ENCODE measurements around the gene ASIC5. TPM values are rescaled to one million over a fixed set of nuclear protein-coding genes. Genes with fewer than 3 reads are reported as not detected.

Gene ASIC5
- total RNA-seq, 6 experiments from 2014 or later, result not detected

GRCh38 chr4:155854582-155855226 lies 11.4 kb downstream of the ASIC5 start:
- TF ChIP-seq, protein P1, sequence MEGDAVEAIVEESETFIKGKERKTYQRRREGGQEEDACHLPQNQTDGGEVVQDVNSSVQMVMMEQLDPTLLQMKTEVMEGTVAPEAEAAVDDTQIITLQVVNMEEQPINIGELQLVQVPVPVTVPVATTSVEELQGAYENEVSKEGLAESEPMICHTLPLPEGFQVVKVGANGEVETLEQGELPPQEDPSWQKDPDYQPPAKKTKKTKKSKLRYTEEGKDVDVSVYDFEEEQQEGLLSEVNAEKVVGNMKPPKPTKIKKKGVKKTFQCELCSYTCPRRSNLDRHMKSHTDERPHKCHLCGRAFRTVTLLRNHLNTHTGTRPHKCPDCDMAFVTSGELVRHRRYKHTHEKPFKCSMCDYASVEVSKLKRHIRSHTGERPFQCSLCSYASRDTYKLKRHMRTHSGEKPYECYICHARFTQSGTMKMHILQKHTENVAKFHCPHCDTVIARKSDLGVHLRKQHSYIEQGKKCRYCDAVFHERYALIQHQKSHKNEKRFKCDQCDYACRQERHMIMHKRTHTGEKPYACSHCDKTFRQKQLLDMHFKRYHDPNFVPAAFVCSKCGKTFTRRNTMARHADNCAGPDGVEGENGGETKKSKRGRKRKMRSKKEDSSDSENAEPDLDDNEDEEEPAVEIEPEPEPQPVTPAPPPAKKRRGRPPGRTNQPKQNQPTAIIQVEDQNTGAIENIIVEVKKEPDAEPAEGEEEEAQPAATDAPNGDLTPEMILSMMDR (IDR thresholded peaks at IDR 0.05), result no peak
- Mint-ChIP-seq H3K27me3 (ENCODE audit: insufficient read depth) (no peaks in the 10 kb centered on the region; the same call in 1 of the 2 replicates), H3K4me3 (peak overlapping the region; percentile 51; the same call in 1 of the 2 replicates), H3K36me3 (ENCODE audit: low read depth) (no peaks in the 10 kb centered on the region), H3K4me1 (ENCODE audit: low read depth) (no peaks in the 10 kb centered on the region; the same call in 1 of the 2 replicates), H3K27ac (peak overlapping the region; percentile 47; the same call in 1 of the 2 replicates), H3K9me3 (peaks cover 12% of the 10 kb centered on the region; the same call in 1 of the 2 replicates)
- peak; percentile 49 for DNase-seq

DNA sequence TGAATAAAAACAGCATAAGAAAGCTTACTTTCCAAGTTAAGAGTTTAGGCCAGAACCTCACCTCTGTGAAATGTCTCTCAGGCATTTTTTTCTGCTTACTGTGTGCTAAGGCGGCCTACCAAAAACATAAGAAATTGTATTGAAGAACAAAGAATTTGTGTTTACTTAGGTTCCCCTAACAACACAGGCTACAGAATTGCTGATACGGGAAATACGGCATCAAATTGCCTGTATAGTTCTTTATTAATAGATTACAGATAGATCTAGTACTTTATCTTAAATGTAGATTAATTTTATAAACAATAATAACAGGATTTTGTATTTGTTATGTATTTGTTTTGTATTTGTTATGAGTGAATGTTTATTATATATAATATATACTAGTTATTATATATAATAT lies 12.9 kb downstream of the ASIC5 start:
- Mint-ChIP-seq H3K4me1 (ENCODE audit: low read depth) (no peaks in the 10 kb centered on the region; the same call in 1 of the 2 replicates), H3K27ac (no peak overlapping the region), H3K36me3 (ENCODE audit: low read depth) (no peaks in the 10 kb centered on the region), H3K9me3 (peaks cover 8% of the 10 kb centered on the region; the same call in 1 of the 2 replicates), H3K4me3 (no peak overlapping the region), H3K27me3 (ENCODE audit: insufficient read depth) (no peaks in the 10 kb centered on the region; the same call in 1 of the 2 replicates)
- no peak for DNase-seq
- TF ChIP-seq, protein P1 (IDR thresholded peaks at IDR 0.05), result no peak

- Mint-ChIP-seq H3K4me3 (no peak overlapping the region), H3K27me3 (ENCODE audit: insufficient read depth) (no peaks in the 10 kb centered on the region), H3K4me1 (ENCODE audit: low read depth) (no peaks in the 10 kb centered on the region; the same call in 1 of the 2 replicates), H3K27ac (no peak overlapping the region), H3K36me3 (ENCODE audit: low read depth) (no peaks in the 10 kb centered on the region), H3K9me3 (peaks cover 24% of the 10 kb centered on the region)
- TF ChIP-seq, protein P1 (IDR thresholded peaks at IDR 0.05), result no peak
- DNase-seq, result no peak
Observed at GRCh38 chr4:155849042-155849441, 17.0 kb downstream of the ASIC5 start.

DNA sequence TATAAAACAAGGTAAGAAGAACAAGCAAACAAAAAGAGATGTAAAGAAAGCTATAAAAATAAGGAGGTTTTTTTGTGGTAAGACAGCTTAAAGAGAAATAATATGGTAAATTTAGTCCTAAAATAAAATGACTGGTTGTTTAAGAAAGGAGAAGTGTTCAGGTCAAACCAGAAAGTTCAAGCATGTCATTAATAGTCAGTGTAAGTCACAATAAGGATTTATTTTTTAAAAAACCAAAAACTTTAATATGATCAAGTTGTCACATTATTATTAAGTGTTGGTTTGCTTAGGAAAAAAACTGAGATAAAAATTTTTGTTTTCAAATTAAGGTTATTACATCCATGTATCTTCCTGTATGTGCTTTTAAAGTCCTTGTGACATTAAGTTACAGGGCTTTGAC lies 19.1 kb downstream of the ASIC5 start:
- no peaks in the 10 kb centered on the region for H3K27me3 Mint-ChIP-seq (ENCODE audit: insufficient read depth)
- H3K27ac Mint-ChIP-seq, result no peak overlapping the region
- DNase-seq, result no peak
- H3K9me3 Mint-ChIP-seq, result peaks cover 24% of the 10 kb centered on the region
- no peaks in the 10 kb centered on the region for H3K4me1 Mint-ChIP-seq (ENCODE audit: low read depth)
- H3K36me3 Mint-ChIP-seq (ENCODE audit: low read depth), result no peaks in the 10 kb centered on the region
- H3K4me3 Mint-ChIP-seq, result no peak overlapping the region
- TF ChIP-seq, protein P1 (IDR thresholded peaks at IDR 0.05), result no peak

DNA sequence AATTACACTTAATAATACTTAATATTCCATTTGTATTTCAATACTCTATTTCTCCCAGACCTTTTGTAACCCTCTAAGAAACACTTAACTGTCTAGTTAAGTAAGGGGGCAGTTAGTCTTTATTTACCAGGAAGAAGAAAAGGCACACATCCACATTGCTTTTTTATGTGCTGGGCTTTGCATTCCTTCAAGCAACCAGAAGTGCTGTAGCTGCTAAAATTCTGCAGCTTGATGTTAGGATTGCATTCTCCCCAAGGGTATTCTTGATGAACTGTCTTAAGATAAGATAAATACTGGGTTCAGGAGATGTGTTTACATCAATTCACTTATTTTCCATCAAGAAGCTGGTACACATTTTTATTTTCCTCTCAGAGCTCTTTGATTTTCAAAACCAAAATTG lies 24.0 kb downstream of the ASIC5 start:
- Mint-ChIP-seq H3K9me3 (peaks cover 13% of the 10 kb centered on the region), H3K4me3 (no peak overlapping the region), H3K4me1 (ENCODE audit: low read depth) (peaks cover 6% of the 10 kb centered on the region; the same call in 1 of the 2 replicates), H3K27ac (no peak overlapping the region), H3K36me3 (ENCODE audit: low read depth) (no peaks in the 10 kb centered on the region), H3K27me3 (ENCODE audit: insufficient read depth) (peaks cover 2% of the 10 kb centered on the region; the same call in 1 of the 2 replicates)
- DNase-seq, result no peak
- TF ChIP-seq, protein P1 (IDR thresholded peaks at IDR 0.05), result no peak

Data from HFFc6 (cell line).